Measurements from ENCODE around the gene HECW1. TPM values are rescaled to one million over a fixed set of nuclear protein-coding genes. Genes with fewer than 3 reads are reported as not detected.
"Not testable (repeated sequence)": the region's sequence is repeated elsewhere in the genome, so short reads cannot be mapped to it uniquely, and the experiment has no call there.

Gene HECW1
- total RNA-seq, result 1 to 10 TPM in 1 of 3 donors, under 1 TPM in 2; 0.48 to 1.9 (median 0.66) TPM

DNA sequence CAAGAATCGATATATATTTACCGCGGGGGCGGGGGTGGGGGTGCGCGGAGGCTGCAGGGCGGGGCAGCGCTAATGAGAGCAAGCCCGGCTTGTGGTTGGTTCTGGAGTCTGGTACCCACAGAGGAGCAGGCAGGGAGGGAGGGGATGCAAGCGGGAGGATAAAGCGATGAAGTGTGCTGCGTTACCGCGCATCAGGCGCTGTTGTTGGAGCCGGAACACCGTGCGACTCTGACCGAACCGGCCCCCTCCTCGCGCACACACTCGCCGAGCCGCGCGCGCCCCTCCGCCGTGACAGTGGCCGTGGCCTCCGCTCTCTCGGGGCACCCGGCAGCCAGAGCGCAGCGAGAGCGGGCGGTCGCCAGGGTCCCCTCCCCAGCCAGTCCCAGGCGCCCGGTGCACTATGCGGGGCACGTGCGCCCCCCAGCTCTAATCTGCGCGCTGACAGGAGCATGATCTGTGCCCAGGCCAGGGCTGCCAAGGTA is at the start of gene HECW1:
Gene HECW1 (plus strand): TSS at position 189 of the 482 bp plus-strand sequence. CDS start 131,259 bp downstream, outside the sequence.
- intact Hi-C loops (cut with DNase I; ENCODE audit: low total_unique reads), result no loop called here
- no peaks in the 10 kb centered on the region for H3K4me1 ChIP-seq

DNA sequence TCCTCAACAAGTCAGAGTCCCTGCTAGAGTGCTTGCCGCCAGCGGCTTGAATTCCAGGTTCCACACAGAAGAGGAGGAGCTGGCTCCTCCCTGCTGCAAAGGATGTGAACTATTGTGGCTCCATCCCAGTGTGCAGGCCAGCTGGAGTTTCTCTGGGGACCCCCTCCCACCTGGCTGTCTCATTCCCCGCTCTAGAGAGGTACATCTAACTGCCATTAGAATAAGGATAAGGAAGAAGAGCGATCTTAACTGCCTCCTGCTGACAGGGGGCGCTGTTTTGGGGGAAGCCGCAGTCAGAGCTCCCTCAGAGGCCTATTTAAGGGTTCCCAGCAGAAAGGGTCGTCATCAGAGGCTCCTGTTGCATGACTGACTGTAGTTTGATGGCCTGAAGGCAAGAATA is 40.8 kb upstream of the HECW1 start:
- no peak overlapping the region for H3K27ac ChIP-seq
- no peaks in the 10 kb centered on the region for H3K27me3 ChIP-seq
- no peaks in the 10 kb centered on the region for H3K36me3 ChIP-seq
- H3K4me3 ChIP-seq, result no peak overlapping the region
- intact Hi-C loops (cut with DNase I; ENCODE audit: low total_unique reads), result no loop called here
- H3K4me1 ChIP-seq, result no peaks in the 10 kb centered on the region
- TF ChIP-seq POLR2AphosphoS5 (IDR thresholded peaks at IDR 0.05) (no peak), POLR2A (IDR thresholded peaks at IDR 0.05) (no peak)
- TF ChIP-seq, protein P1, sequence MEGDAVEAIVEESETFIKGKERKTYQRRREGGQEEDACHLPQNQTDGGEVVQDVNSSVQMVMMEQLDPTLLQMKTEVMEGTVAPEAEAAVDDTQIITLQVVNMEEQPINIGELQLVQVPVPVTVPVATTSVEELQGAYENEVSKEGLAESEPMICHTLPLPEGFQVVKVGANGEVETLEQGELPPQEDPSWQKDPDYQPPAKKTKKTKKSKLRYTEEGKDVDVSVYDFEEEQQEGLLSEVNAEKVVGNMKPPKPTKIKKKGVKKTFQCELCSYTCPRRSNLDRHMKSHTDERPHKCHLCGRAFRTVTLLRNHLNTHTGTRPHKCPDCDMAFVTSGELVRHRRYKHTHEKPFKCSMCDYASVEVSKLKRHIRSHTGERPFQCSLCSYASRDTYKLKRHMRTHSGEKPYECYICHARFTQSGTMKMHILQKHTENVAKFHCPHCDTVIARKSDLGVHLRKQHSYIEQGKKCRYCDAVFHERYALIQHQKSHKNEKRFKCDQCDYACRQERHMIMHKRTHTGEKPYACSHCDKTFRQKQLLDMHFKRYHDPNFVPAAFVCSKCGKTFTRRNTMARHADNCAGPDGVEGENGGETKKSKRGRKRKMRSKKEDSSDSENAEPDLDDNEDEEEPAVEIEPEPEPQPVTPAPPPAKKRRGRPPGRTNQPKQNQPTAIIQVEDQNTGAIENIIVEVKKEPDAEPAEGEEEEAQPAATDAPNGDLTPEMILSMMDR (IDR thresholded peaks at IDR 0.05), result no peak
- no peak for DNase-seq (ENCODE audit: low spot score in 2 of 2)
- no peaks in the 10 kb centered on the region for H3K9me3 ChIP-seq

More for the DNA sequence above, at the start of gene HECW1:
- Histone ChIP-seq H3K27ac (no peak within 1 kb of the TSS), H3K4me3 (peak within 1 kb of the TSS; percentile 32 to 69 (median 56)), H3K9me3 (no peaks in the 10 kb centered on the region), H3K27me3 (peaks cover 5 to 58% of the 10 kb centered on the region in 2 donors), H3K36me3 (no peaks in the 10 kb centered on the region)
- TF ChIP-seq POLR2AphosphoS5 (IDR thresholded peaks at IDR 0.05), result no peak
- TF ChIP-seq, protein P1 (IDR thresholded peaks at IDR 0.05), result no peak
- no peak for TF ChIP-seq POLR2A (IDR thresholded peaks at IDR 0.05)
- DNase-seq (ENCODE audit: low spot score in 2 of 2), result no peak

DNA sequence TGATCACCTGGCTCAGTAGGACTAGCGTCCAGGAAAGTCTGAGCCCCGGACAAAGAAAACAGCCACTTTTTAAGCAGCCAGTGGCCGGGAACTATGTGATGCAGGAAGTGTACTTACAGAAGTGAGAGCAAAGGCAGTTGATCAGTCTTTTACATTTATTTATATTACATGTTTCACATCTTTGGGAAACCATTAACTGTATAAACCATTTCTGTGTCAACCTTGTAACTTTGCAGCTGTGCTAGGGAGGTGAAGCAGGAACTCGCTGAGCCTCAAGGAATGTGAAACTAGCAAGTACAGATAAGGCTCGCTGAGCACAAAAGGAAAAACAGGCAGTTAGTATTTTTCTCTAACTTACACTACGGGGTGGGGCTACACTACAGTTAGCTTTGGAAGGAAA is 39.9 kb upstream of the HECW1 start:
- H3K9me3 ChIP-seq, result no peaks in the 10 kb centered on the region
- TF ChIP-seq, protein P1 (IDR thresholded peaks at IDR 0.05), result no peak
- no peak for TF ChIP-seq POLR2AphosphoS5 (IDR thresholded peaks at IDR 0.05)
- no peak for TF ChIP-seq POLR2A (IDR thresholded peaks at IDR 0.05)
- intact Hi-C loops (cut with DNase I; ENCODE audit: low total_unique reads), result no loop called here
- no peak overlapping the region for H3K27ac ChIP-seq
- no peak overlapping the region for H3K4me3 ChIP-seq
- H3K4me1 ChIP-seq, result no peaks in the 10 kb centered on the region
- DNase-seq (ENCODE audit: low spot score in 2 of 2), result no peak
- no peaks in the 10 kb centered on the region for H3K27me3 ChIP-seq
- H3K36me3 ChIP-seq, result no peaks in the 10 kb centered on the region

DNA sequence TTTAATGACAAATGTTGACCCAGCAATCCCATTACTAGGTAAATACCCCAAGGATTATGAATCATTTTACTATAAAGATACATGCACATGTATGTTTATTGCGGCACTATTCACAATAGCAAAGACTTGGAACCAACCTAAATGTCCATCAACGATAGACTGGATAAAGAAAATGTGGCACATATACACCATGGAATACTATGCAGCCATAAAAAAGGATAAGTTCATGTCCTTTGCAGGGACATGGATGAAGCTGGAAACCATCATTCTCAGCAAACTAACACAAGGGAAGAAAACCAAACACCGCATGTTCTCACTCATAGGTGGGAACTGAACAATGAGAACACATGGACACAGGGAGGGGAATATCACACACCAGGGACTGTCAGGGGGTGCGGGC is 38.6 kb upstream of the HECW1 start:
- H3K9me3 ChIP-seq; intact Hi-C loops (cut with DNase I; ENCODE audit: low total_unique reads): not testable (repeated sequence)

DNA sequence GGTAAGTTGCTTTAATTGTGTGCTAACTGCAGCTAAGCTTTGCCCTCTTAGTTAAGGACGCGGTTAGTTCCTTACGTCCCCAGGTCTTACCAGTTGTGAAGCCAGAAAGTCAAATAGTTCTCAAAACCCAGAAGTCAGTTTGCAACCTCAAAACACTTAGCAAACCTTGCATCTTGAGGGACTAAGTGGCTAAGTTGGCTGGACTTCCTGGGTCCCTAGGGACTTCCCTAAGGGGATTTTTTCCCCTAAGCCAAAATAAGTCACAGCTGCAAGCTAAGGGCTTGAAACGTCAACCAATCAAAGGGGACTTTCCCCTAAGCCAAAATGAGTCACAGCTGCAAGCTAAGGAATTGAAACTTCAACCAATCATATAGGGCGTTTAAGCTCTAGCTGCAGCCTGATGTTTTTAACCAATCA is 36.2 kb upstream of the HECW1 start:
- DNase-seq (ENCODE audit: low spot score in 2 of 2), result no peak
- Histone ChIP-seq H3K4me3 (no peak overlapping the region), H3K27me3 (peaks cover 0 to 4% of the 10 kb centered on the region in 2 donors), H3K27ac (no peak overlapping the region), H3K4me1 (no peaks in the 10 kb centered on the region), H3K36me3 (no peaks in the 10 kb centered on the region), H3K9me3 (no peaks in the 10 kb centered on the region)
- TF ChIP-seq POLR2A (IDR thresholded peaks at IDR 0.05), result no peak
- TF ChIP-seq, protein P1 (IDR thresholded peaks at IDR 0.05), result no peak
- TF ChIP-seq POLR2AphosphoS5 (IDR thresholded peaks at IDR 0.05), result no peak
- intact Hi-C loops (cut with DNase I; ENCODE audit: low total_unique reads), result no loop called here

More for the DNA sequence above, 38.6 kb upstream of the HECW1 start:
- DNase-seq (ENCODE audit: low spot score in 2 of 2); H3K36me3 ChIP-seq; H3K4me1 ChIP-seq; H3K27ac ChIP-seq; H3K4me3 ChIP-seq; H3K27me3 ChIP-seq: not testable (repeated sequence)

DNA sequence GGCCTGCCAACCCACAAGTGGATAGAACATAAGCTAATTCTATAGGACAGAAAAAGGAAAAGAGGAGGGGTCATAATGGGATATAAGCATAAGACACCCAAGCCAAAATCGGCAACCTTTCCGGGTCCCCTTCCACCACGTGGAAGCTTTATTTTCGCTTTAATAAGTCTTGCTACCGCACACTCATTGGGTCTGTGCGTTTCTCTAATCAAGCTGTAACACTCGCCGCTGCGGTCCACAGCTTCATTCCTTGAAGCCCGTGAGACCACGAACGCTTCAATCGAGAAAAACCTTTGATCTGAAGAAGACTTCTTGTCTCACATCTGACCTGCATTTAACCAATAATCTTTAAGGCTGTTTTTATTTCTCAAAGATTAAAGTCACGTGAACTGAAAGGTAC is 35.8 kb upstream of the HECW1 start:
- intact Hi-C loops (cut with DNase I; ENCODE audit: low total_unique reads), result no loop called here
- DNase-seq (ENCODE audit: low spot score in 2 of 2), result no peak

More for the DNA sequence above, 35.8 kb upstream of the HECW1 start:
- no peak overlapping the region for H3K4me3 ChIP-seq
- TF ChIP-seq POLR2AphosphoS5 (IDR thresholded peaks at IDR 0.05), result no peak
- no peak for TF ChIP-seq POLR2A (IDR thresholded peaks at IDR 0.05)
- TF ChIP-seq, protein P1 (IDR thresholded peaks at IDR 0.05), result no peak
- no peaks in the 10 kb centered on the region for H3K4me1 ChIP-seq
- no peaks in the 10 kb centered on the region for H3K9me3 ChIP-seq
- peaks cover 0 to 4% of the 10 kb centered on the region in 2 donors for H3K27me3 ChIP-seq
- no peak overlapping the region for H3K27ac ChIP-seq
- H3K36me3 ChIP-seq, result no peaks in the 10 kb centered on the region

Measured in breast epithelium (tissue), 4 donors.